Mammary epithelial cell (primary cell): ENCODE data around the gene MED13.

ENCODE experiments used
- EZH2 ChIP-seq: IDR thresholded peaks from 2 replicates; pipeline ENCODE4 v1.6.1; 2012; ENCODE audit warnings: low read length, inconsistent platforms, borderline replicate concordance
- TF ChIP-seq, protein P1 (sequence below), 2 donors: IDR thresholded peaks in 1 of 2; conservative IDR thresholded peaks in 1 of 2; 2 replicates each; pipeline ENCODE4 v1.5.1; 2011 to 2012; ENCODE audit warnings: inconsistent platforms in 2 of 2, low read length in 2 of 2, mild to moderate bottlenecking in 2 of 2, control low read depth in 1 of 2, low read depth in 1 of 2; ENCODE audit not compliant: insufficient read depth in 1 of 2; ENCODE audit errors: extremely low read depth in 1 of 2

DNA sequence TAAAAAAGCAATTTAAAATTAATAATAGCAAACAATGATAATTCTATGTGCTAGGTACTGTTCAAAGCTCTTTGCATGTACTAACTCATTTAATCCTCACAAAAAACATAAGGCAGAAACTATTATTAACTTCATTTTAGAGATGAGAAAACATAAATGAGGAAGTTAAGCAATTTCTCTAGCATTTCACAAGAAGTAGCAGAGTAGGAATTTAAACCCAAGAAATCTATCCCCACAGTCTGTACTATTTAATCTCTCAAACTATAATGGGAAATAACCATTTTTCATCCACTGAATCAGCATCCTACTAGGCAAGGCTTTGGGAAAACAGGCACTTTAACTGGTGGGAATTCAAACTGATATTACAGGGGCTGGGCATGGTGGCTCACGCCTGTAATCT, 95.0 kb downstream of the MED13 start:
- TF ChIP-seq, protein P1, sequence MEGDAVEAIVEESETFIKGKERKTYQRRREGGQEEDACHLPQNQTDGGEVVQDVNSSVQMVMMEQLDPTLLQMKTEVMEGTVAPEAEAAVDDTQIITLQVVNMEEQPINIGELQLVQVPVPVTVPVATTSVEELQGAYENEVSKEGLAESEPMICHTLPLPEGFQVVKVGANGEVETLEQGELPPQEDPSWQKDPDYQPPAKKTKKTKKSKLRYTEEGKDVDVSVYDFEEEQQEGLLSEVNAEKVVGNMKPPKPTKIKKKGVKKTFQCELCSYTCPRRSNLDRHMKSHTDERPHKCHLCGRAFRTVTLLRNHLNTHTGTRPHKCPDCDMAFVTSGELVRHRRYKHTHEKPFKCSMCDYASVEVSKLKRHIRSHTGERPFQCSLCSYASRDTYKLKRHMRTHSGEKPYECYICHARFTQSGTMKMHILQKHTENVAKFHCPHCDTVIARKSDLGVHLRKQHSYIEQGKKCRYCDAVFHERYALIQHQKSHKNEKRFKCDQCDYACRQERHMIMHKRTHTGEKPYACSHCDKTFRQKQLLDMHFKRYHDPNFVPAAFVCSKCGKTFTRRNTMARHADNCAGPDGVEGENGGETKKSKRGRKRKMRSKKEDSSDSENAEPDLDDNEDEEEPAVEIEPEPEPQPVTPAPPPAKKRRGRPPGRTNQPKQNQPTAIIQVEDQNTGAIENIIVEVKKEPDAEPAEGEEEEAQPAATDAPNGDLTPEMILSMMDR (conservative IDR thresholded peaks at IDR 0.05 in 1 of 2, IDR thresholded peaks at IDR 0.05 in 1 of 2; ENCODE audit: extremely low read depth in 1 of 2, insufficient read depth in 1 of 2, low read depth in 1 of 2, low read length in 2 of 2): no peak
- TF ChIP-seq EZH2: no peak
